ENCODE results near the gene CCDC70.
"Not testable (repeated sequence)": the region's sequence is repeated elsewhere in the genome, so short reads cannot be mapped to it uniquely, and the experiment has no call there.

CCDC70 gene

GRCh38 chr13:51865838-51866237 lies 4.1 kb downstream of the CCDC70 start:
- no peak for DNase-seq

- DNase-seq = no peak
These were observed 5.3 kb downstream of the CCDC70 start for GRCh38 chr13:51867062-51867461.

- DNase-seq = no peak
These were observed 8.1 kb downstream of the CCDC70 start for GRCh38 chr13:51869916-51870315.

- DNase-seq = no peak
These were observed 8.8 kb downstream of the CCDC70 start for GRCh38 chr13:51870616-51871015.

- no peak for DNase-seq
These were observed 11.5 kb downstream of the CCDC70 start for GRCh38 chr13:51873117-51873798.

- no peak for DNase-seq
These were observed 12.1 kb downstream of the CCDC70 start for GRCh38 chr13:51873837-51874236.

GRCh38 chr13:51874651-51875050 lies 12.9 kb downstream of the CCDC70 start:
- DNase-seq = no peak

GRCh38 chr13:51879133-51879532 lies 17.4 kb downstream of the CCDC70 start:
- no peak for DNase-seq

GRCh38 chr13:51881296-51881695 lies 19.5 kb downstream of the CCDC70 start:
- DNase-seq = no peak

GRCh38 chr13:51882570-51883225 lies 20.9 kb downstream of the CCDC70 start:
- DNase-seq = no peak

GRCh38 chr13:51883226-51883600 lies 21.4 kb downstream of the CCDC70 start:
- DNase-seq = no peak

GRCh38 chr13:51885651-51886050 lies 23.9 kb downstream of the CCDC70 start:
- DNase-seq = no peak

GRCh38 chr13:51887468-51887867 lies 25.7 kb downstream of the CCDC70 start:
- no peak for DNase-seq

GRCh38 chr13:51892657-51893056 lies 30.9 kb downstream of the CCDC70 start:
- no peak for DNase-seq

GRCh38 chr13:51894239-51894638 lies 32.5 kb downstream of the CCDC70 start:
- DNase-seq = no peak

- no peak for DNase-seq
These were observed 34.4 kb downstream of the CCDC70 start for GRCh38 chr13:51895906-51896888.

GRCh38 chr13:51900471-51900870 lies 38.7 kb downstream of the CCDC70 start:
- DNase-seq = no peak

- DNase-seq = no peak
These were observed 41.0 kb downstream of the CCDC70 start for GRCh38 chr13:51902776-51903175.

- no peak for DNase-seq
These were observed 44.0 kb downstream of the CCDC70 start for GRCh38 chr13:51905787-51906186.

- no peak for DNase-seq
These were observed 44.8 kb downstream of the CCDC70 start for GRCh38 chr13:51906581-51906980.

- DNase-seq = no peak
These were observed 45.4 kb downstream of the CCDC70 start for GRCh38 chr13:51907040-51907732.

- DNase-seq = not testable (repeated sequence)
These were observed 47.5 kb downstream of the CCDC70 start for GRCh38 chr13:51909265-51909664.

GRCh38 chr13:51910508-51910907 lies 48.7 kb downstream of the CCDC70 start:
- DNase-seq = no peak
